Stomach (tissue), 4 donors: Measurements from ENCODE around the gene IZUMO1.

Experiments
- POLR2A ChIP-seq, 4 donors: fragments of 450-650 bp; IDR thresholded peaks; one replicate each; pipeline ENCODE4 v1.6.1; 2016; ENCODE audit warnings: antibody characterized with exemption in 4 of 4, control low read depth in 2 of 4, mild to moderate bottlenecking in 1 of 4, moderate library complexity in 1 of 4
- TF ChIP-seq, protein P1 (sequence below), 7 experiments: fragments of 450-650 bp in 4 of 7; fragments of 200-600 bp in 3 of 7; sonication (generic) in 3 of 7; IDR thresholded peaks; one replicate each; pipeline ENCODE4 v1.5.1; 2016 to 2019; ENCODE audit warnings: antibody characterized with exemption in 7 of 7, control low read depth in 2 of 7, mild to moderate bottlenecking in 1 of 7

GRCh38 chr19:48795055-48795684, 48.5 kb upstream of the IZUMO1 start:
- TF ChIP-seq, protein P1, sequence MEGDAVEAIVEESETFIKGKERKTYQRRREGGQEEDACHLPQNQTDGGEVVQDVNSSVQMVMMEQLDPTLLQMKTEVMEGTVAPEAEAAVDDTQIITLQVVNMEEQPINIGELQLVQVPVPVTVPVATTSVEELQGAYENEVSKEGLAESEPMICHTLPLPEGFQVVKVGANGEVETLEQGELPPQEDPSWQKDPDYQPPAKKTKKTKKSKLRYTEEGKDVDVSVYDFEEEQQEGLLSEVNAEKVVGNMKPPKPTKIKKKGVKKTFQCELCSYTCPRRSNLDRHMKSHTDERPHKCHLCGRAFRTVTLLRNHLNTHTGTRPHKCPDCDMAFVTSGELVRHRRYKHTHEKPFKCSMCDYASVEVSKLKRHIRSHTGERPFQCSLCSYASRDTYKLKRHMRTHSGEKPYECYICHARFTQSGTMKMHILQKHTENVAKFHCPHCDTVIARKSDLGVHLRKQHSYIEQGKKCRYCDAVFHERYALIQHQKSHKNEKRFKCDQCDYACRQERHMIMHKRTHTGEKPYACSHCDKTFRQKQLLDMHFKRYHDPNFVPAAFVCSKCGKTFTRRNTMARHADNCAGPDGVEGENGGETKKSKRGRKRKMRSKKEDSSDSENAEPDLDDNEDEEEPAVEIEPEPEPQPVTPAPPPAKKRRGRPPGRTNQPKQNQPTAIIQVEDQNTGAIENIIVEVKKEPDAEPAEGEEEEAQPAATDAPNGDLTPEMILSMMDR (IDR thresholded peaks at IDR 0.05) = peak in 6 of 7 experiments; percentile 26 to 99 (median 94)
- no peak for TF ChIP-seq POLR2A (IDR thresholded peaks at IDR 0.05)
